Panc1 (cell line): ENCODE results near the gene FAF1.

Experiments
- TCF7L2 ChIP-seq: IDR thresholded peaks from 2 replicates; pipeline ENCODE4 v1.6.1; 2011; ENCODE audit warnings: mild to moderate bottlenecking, low read depth, low read length, inconsistent platforms
- TF ChIP-seq, protein P1 (sequence below): fragments of 450-650 bp; IDR thresholded peaks from 2 replicates; pipeline ENCODE4 v1.5.1; 2017; ENCODE audit warnings: mild to moderate bottlenecking
- TF ChIP-seq, protein P2 (sequence below), 2 experiments: IDR thresholded peaks; 2 replicates each; pipeline ENCODE4 v1.6.1; 2011 to 2012; ENCODE audit warnings: low read depth in 2 of 2, control low read depth in 1 of 2, low read length in 1 of 2, mild to moderate bottlenecking in 1 of 2, moderate library complexity in 1 of 2; ENCODE audit not compliant: insufficient read depth in 1 of 2

DNA sequence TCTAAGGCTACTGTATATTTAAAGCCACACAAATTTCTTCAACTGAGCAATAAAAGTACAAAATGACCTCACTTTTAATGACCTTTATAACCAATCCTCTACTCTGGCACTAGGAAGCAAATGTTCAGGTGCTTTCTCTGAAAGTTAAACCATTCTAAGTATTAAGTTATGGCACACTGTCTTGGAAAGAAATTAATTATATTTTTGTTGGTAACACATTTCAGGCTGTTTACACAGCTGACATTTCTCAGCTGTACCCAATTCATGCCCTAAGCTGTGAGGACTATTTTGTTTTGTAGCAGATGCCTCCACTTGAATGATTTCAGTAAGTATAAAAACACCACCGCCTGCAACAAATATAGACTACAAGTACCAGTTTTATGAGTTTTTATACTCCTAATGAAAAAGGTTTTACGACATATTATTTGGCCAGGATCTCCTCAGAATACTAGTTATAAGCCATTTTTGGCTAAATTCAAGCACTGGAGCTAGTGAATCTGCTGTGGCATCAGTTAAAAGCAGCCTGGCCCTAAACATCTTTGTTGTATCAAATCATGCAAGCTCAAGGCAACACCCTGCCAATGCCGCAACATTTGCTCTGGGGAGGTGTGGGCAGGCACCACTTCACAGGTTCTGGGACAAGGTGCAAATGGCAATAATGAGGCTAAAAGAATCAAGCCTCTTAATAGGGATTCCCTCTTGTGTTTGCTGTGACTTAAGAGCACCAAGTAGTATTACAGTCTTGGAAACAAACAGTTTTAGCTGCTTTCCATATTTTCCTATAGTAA, 308.4 kb downstream of the FAF1 start:
- TF ChIP-seq, protein P1, sequence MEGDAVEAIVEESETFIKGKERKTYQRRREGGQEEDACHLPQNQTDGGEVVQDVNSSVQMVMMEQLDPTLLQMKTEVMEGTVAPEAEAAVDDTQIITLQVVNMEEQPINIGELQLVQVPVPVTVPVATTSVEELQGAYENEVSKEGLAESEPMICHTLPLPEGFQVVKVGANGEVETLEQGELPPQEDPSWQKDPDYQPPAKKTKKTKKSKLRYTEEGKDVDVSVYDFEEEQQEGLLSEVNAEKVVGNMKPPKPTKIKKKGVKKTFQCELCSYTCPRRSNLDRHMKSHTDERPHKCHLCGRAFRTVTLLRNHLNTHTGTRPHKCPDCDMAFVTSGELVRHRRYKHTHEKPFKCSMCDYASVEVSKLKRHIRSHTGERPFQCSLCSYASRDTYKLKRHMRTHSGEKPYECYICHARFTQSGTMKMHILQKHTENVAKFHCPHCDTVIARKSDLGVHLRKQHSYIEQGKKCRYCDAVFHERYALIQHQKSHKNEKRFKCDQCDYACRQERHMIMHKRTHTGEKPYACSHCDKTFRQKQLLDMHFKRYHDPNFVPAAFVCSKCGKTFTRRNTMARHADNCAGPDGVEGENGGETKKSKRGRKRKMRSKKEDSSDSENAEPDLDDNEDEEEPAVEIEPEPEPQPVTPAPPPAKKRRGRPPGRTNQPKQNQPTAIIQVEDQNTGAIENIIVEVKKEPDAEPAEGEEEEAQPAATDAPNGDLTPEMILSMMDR: no peak
- no peak for TF ChIP-seq TCF7L2
- TF ChIP-seq, protein P2, sequence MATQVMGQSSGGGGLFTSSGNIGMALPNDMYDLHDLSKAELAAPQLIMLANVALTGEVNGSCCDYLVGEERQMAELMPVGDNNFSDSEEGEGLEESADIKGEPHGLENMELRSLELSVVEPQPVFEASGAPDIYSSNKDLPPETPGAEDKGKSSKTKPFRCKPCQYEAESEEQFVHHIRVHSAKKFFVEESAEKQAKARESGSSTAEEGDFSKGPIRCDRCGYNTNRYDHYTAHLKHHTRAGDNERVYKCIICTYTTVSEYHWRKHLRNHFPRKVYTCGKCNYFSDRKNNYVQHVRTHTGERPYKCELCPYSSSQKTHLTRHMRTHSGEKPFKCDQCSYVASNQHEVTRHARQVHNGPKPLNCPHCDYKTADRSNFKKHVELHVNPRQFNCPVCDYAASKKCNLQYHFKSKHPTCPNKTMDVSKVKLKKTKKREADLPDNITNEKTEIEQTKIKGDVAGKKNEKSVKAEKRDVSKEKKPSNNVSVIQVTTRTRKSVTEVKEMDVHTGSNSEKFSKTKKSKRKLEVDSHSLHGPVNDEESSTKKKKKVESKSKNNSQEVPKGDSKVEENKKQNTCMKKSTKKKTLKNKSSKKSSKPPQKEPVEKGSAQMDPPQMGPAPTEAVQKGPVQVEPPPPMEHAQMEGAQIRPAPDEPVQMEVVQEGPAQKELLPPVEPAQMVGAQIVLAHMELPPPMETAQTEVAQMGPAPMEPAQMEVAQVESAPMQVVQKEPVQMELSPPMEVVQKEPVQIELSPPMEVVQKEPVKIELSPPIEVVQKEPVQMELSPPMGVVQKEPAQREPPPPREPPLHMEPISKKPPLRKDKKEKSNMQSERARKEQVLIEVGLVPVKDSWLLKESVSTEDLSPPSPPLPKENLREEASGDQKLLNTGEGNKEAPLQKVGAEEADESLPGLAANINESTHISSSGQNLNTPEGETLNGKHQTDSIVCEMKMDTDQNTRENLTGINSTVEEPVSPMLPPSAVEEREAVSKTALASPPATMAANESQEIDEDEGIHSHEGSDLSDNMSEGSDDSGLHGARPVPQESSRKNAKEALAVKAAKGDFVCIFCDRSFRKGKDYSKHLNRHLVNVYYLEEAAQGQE (IDR thresholded peaks at IDR 0.05; ENCODE audit: insufficient read depth in 1 of 2, low read depth in 2 of 2, low read length in 1 of 2): no peak
